ENCODE results near the gene LSM3. TPM values are rescaled to one million over a fixed set of nuclear protein-coding genes. Genes with fewer than 3 reads are reported as not detected.

LSM3 gene
- total and polyA plus RNA-seq, 9 of the 15 experiments (the other 6 are each of a cell fraction or from before 2014, with no cell fraction given), result 33.8 to 203 (median 61.2) TPM

- TF ChIP-seq VEZF1 (CRISPR knock-in tag; IDR thresholded peaks at IDR 0.05) (no peak), MTF1 (CRISPR knock-in tag; IDR thresholded peaks at IDR 0.05; ENCODE audit: borderline replicate concordance) (no peak), SRF (CRISPR knock-in tag; IDR thresholded peaks at IDR 0.05) (no peak), POLR3A (IDR thresholded peaks at IDR 0.05; ENCODE audit: borderline replicate concordance, extremely low read depth, insufficient read depth, insufficient read length) (no peak), NR2C1 (IDR thresholded peaks at IDR 0.05) (no peak), NR2C1 (tag; IDR thresholded peaks at IDR 0.05) (no peak), PYGO2 (tag; IDR thresholded peaks at IDR 0.05) (no peak), ELF1 (tag; IDR thresholded peaks at IDR 0.05) (no peak), DNMT1 (IDR thresholded peaks at IDR 0.05) (no peak), MLLT1 (IDR thresholded peaks at IDR 0.05) (0 out of 4 replicates have a peak, but pooled peaks of 1 of the 2 experiments have one; percentile 28), NFIX (CRISPR knock-in tag; IDR thresholded peaks at IDR 0.05; ENCODE audit: low read depth) (no peak), XRCC3 (IDR thresholded peaks at IDR 0.05) (no peak), ZNF239 (CRISPR knock-in tag; IDR thresholded peaks at IDR 0.05) (peak; percentile 68), CBX2 (IDR thresholded peaks at IDR 0.05; ENCODE audit: insufficient read depth, low read length, poor library complexity, severe bottlenecking) (no peak), E2F5 (CRISPR knock-in tag; IDR thresholded peaks at IDR 0.05) (no peak), SMAD4 (CRISPR knock-in tag; conservative IDR thresholded peaks at IDR 0.05) (peak; percentile 78), BRF1 (IDR thresholded peaks at IDR 0.05; ENCODE audit: borderline replicate concordance, extremely low read depth, insufficient read length) (no peak), ZNF785 (CRISPR knock-in tag; IDR thresholded peaks at IDR 0.05) (no peak), ATF3 (IDR thresholded peaks at IDR 0.05) (peak; percentile 50; the same call in 1 of the 2 replicates), ATF3 (CRISPR knock-in tag; conservative IDR thresholded peaks at IDR 0.05) (no peak), CHD2 (IDR thresholded peaks at IDR 0.05; ENCODE audit: low read depth, low read length) (no peak), CTBP1 (IDR thresholded peaks at IDR 0.05; ENCODE audit: borderline replicate concordance) (0 out of 2 replicates have a peak, but pooled peaks have one; percentile 13), ZNF449 (CRISPR knock-in tag; IDR thresholded peaks at IDR 0.05) (no peak)
Observed at GRCh38 chr3:14206548-14207177, 28.0 kb downstream of the LSM3 start (continued).

Data from K562 (cell line).